C4-2B (cell line): ENCODE results near the gene ZNF346.

ENCODE experiments used
- H3K27ac ChIP-seq: fragments of 450-650 bp; 2 replicates; pipeline ENCODE4 v1.5.1; 2017
- ZFX ChIP-seq: fragments of 450-650 bp; IDR thresholded peaks from 2 replicates; pipeline ENCODE4 v1.6.1; 2017
- TF ChIP-seq, protein P1 (sequence below): fragments of 450-650 bp; conservative IDR thresholded peaks from 2 replicates; pipeline ENCODE4 v1.5.1; 2017; ENCODE audit warnings: mild to moderate bottlenecking

ZNF346 gene

DNA sequence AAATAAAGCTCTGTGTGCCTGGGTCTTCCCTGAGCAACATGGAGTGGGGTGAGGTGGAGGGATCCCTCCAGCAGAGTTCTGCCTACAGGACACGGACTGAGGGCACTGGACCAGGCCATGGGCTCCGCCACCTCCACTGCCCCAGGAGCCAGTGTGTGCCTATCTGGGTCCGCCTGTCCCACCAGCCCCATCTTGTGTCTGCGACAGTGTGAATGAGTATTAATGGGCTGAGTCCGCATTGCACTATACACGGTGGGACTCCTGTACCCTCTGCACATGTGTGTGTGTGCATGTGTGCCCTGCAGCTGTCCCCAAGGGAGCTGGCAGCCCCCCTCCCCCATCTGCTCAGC is 75.6 kb downstream of the ZNF346 start:
- TF ChIP-seq, protein P1, sequence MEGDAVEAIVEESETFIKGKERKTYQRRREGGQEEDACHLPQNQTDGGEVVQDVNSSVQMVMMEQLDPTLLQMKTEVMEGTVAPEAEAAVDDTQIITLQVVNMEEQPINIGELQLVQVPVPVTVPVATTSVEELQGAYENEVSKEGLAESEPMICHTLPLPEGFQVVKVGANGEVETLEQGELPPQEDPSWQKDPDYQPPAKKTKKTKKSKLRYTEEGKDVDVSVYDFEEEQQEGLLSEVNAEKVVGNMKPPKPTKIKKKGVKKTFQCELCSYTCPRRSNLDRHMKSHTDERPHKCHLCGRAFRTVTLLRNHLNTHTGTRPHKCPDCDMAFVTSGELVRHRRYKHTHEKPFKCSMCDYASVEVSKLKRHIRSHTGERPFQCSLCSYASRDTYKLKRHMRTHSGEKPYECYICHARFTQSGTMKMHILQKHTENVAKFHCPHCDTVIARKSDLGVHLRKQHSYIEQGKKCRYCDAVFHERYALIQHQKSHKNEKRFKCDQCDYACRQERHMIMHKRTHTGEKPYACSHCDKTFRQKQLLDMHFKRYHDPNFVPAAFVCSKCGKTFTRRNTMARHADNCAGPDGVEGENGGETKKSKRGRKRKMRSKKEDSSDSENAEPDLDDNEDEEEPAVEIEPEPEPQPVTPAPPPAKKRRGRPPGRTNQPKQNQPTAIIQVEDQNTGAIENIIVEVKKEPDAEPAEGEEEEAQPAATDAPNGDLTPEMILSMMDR = no peak
- TF ChIP-seq ZFX = no peak
- H3K27ac ChIP-seq = no peak overlapping the region

DNA sequence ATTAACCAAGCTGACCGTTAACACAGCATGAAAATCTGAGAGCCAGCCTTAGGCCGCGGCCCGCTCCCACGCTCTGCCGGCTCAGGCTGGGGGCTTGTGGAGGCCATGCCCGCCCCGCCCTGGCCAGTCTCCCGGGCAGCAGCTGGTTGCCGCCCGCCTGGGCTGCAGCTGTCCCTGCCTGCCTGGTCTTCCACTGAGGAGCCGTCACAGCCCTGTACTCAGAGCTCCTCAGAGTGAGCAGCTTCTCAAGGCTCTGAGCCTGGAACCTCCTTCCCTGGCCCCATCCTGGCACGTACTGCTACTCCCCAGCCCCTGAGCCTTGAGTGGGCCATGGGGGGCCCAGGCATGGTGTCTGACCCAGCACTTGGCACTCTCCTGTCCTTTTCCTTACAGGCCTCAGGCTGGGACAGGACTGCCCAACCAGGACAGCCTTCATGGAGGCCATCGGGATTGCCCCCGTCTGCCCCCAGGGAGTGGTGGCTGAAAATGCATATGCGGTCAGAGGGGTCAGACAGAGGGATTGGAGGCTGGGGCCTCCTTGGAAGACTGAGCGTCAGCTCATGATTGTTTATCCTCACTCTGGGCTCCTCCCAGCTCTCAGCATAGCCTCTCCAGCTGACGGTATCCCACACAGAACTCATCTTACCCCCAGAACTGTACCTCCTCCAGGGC is 76.1 kb downstream of the ZNF346 start:
- no peak for TF ChIP-seq ZFX
- H3K27ac ChIP-seq = no peak overlapping the region

DNA sequence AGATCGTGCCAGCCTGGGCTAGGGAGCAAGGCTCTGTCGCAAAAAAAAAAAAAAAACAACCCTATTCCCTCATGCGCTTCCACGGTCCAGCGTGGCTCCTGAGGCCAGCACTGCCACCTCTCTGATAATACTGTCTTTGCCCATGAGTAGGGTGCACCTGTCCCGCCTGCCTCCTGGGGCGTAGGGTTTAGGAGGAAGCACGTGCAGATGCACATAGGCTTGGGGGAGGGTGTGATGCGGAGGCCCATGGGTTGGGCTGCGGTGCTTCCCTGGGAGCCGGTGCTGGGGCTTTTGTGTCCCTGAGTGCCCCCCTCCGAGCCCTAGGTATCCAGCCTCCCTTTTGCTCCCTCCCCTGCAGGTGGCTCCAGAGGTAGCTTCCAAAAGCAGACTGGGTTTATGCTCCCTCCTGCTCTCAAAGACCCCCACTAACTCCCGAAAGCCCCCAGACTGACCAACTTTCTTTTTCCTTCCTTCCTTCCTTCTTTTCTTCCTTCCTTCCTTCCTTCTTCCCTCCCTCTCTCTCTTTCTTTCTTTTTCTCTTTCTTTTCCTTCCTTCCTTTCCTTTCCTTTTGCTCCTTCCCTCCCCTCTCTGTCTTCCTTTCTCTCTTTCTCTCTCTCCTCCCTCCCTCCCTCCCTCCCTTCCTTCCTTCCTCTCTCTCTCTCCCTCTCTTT is 77.1 kb downstream of the ZNF346 start:
- no peak overlapping the region for H3K27ac ChIP-seq
- TF ChIP-seq, protein P1 = no peak
- TF ChIP-seq ZFX = no peak

DNA sequence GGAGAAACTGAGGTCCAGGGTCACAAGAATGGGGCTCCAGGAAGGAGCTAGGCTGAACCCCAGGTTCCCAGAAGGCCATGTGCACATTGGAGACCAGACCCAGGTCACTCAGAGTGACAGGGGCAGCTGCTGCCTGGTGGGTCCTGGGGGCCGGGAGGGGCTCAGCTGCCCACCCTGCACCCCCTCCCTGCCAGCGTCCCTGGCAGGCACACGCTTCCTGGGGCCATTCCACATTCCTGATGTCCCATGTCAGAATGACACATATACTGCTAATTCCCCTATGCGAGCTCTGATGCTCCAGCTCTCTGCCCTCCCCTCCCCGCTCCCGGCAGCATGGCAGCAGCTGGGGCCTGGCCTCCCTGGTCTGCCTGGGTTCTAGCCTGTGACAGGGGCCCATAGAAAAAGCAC is 78.2 kb downstream of the ZNF346 start:
- TF ChIP-seq, protein P1 = no peak
- TF ChIP-seq ZFX = no peak
- H3K27ac ChIP-seq = no peak overlapping the region

DNA sequence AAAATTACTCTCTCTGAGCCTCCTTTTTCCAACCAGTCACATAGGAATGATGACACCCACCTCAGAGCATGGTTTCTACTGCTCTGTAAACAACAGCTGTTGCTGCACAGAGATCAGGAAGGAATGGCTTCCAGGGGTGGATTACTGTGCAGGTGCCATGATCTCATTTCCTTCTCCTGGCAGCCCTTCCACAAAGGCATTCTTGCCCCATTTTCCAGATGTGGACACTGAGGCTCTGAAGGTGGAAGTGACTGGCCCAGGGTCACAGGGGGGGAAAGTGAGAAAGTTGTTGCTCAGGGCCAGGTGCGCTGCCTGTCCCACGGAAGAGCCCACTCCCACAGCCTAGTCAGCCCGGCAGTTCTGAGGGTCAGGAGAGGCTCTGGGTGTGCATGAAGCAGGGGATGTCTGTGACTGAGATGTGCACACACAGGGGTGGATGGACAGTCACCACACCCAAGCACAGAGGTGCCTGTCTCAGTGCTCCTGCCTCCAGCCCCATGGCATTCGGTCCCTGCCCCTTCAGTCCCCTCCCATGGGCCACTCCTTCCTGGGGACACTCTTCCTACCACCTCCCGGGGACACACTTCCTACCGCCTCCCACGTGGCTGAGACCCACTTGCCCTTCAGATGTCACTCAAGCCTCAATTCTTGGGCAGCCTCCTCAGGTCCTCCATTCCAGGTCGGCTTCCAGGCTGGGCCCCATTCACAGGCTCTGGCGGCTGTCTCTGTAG is 81.2 kb downstream of the ZNF346 start:
- TF ChIP-seq ZFX = no peak
- TF ChIP-seq, protein P1 = no peak
- no peak overlapping the region for H3K27ac ChIP-seq

DNA sequence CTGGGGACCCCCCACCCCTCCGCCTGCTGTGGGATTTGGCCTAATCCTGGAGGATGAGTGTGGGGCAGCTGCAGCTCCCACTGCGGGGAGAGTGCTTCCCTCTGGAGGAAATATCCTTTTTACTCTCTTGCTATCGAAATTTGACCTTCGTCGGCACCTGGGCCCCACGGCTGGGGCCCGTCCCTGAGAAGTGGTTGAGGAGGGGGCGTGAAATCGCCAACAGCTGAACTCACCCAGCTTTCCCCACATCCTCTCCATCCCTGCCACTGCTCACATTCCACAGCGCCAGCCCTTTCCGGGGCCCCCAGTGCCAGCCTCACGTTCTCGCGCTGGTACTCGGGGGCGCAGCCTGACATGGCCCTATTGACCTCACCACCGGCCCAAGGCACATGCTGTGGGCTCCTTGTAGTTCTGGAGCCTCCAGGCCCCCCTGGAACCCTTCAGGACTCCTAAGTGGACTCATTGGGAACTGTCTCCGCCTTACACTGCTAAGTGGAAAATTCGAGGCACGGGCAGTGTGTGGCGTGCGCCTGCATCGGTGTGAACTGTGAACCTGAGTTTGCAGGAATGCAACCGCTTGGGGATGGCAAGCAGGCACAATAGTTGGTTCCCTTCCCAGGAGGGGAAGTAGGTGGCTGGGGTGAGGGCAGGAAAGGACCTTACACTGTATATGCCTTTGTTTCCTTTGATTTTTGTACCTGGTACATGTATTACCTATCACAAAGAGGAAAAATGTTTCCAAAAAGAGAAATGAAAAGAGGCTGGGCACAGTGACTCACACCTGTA is 83.4 kb downstream of the ZNF346 start:
- no peak for TF ChIP-seq ZFX
- TF ChIP-seq, protein P1 = no peak
- no peak overlapping the region for H3K27ac ChIP-seq

DNA sequence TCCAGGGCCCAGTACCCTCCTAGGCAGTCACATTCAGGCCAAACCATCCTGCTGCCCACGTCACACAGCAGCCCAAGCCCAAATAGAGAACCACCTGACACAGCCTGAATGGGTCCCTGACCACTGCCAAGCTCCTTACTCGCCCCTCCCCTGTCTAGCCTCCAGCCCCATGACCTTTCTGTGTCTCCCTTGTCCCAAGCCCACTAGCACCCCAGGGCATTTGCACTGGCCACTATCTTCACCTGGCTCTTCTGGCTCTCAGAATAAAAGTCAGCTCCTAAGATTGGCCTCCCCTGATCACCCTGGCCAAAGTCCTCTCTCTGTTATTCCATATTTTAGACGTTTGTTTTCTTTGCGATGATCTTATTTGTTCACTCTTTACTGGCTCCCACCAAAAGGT is 84.7 kb downstream of the ZNF346 start:
- TF ChIP-seq ZFX = no peak
- TF ChIP-seq, protein P1 = no peak
- H3K27ac ChIP-seq = no peak overlapping the region
